ENCODE data around the gene KCNK7. TPM values are rescaled to one million over a fixed set of nuclear protein-coding genes. Genes with fewer than 3 reads are reported as not detected.

Gene KCNK7
- total RNA-seq, 2 donors from 2014 or later: 0.66 to 1.0 TPM

DNA sequence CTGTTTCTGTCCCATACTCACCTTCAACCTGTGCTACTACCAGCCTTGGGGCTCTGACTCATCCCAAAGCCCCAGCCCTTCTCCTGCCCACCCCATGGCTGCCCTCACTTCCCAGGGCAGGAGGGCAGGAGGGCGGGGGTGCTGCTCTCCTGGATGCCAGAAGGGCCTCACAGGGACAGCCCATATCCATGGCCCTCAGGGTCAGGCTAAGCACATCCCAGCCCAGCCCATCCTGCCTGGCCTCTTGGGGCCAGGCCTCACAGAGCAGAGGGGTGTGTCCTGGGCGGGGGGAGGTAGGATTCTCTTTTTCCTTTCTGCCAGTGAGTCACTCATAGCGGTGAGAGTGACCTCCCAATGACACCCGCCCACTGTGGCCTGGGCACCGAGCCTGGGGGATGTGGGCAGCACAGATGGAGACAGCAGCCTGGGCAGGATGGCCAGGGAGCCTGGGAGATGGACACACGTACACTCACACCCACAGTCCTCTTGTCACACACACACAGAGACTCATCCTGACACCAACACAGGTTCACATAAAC lies 39.8 kb downstream of the KCNK7 start:
- no peaks in the 10 kb centered on the region for H3K27me3 ChIP-seq
- peaks cover 69% of the 10 kb centered on the region for H3K4me1 ChIP-seq
- H3K9me3 ChIP-seq: no peaks in the 10 kb centered on the region
- ATAC-seq: no peak
- no peaks in the 10 kb centered on the region for H3K36me3 ChIP-seq (replicated peaks in 1 of 2; ENCODE audit: insufficient read depth in 1 of 2, low read depth in 2 of 2)
- H3K27ac ChIP-seq: peak overlapping the region in 2 of 4 donors; percentile 86 to 92
- no peak for TF ChIP-seq POLR2A (IDR thresholded peaks at IDR 0.05)
- TF ChIP-seq, protein P1, sequence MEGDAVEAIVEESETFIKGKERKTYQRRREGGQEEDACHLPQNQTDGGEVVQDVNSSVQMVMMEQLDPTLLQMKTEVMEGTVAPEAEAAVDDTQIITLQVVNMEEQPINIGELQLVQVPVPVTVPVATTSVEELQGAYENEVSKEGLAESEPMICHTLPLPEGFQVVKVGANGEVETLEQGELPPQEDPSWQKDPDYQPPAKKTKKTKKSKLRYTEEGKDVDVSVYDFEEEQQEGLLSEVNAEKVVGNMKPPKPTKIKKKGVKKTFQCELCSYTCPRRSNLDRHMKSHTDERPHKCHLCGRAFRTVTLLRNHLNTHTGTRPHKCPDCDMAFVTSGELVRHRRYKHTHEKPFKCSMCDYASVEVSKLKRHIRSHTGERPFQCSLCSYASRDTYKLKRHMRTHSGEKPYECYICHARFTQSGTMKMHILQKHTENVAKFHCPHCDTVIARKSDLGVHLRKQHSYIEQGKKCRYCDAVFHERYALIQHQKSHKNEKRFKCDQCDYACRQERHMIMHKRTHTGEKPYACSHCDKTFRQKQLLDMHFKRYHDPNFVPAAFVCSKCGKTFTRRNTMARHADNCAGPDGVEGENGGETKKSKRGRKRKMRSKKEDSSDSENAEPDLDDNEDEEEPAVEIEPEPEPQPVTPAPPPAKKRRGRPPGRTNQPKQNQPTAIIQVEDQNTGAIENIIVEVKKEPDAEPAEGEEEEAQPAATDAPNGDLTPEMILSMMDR (IDR thresholded peaks at IDR 0.05): no peak
- intact Hi-C loops (cut with DNase I): no loop called here
- peak in 3 of 4 donors; percentile 35 to 43 (median 41) for DNase-seq
- 48 to 51% methylated on average over 4 to 5 of the region's 6 CpGs for WGBS, 2 donors
- H3K4me3 ChIP-seq: no peak overlapping the region

DNA sequence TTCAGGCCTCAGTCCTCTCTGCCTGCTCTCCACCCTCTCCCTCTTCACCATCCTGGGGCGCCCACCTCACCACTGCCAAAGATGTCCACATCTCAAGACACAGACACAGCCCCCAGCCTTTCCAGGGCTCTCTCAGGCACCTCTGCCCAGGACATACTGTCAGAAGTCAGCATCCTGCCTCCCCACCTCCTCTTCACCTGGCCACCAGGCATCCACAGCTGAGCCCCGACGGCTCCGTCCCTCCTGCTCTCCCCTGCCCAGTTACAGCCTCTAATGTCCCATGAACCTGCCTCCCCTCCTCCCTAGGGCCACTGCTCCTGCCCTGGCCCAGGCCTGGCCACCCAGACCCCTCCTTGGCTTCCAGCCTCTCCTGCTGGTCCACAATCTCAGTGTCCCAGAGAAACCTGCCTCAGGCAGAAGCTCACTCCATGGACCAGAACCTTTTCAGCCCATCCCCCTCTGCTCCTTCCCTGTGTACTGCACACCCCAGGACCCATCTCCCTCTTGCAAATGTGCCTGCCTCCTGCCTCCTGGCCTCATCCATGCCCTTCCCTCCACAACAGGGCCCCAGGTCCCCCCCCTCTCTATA lies 40.7 kb downstream of the KCNK7 start:
- H3K27me3 ChIP-seq: no peaks in the 10 kb centered on the region
- ATAC-seq (no peak), DNase-seq (no peak)
- WGBS, 2 donors: 71 to 92% methylated on average over 4 of the region's 4 CpGs
- no peak overlapping the region for H3K27ac ChIP-seq
- no peaks in the 10 kb centered on the region for H3K36me3 ChIP-seq (replicated peaks in 1 of 2; ENCODE audit: insufficient read depth in 1 of 2, low read depth in 2 of 2)
- no peak overlapping the region for H3K4me3 ChIP-seq
- H3K9me3 ChIP-seq: no peaks in the 10 kb centered on the region
- H3K4me1 ChIP-seq: peaks cover 61% of the 10 kb centered on the region
- TF ChIP-seq, protein P1 (IDR thresholded peaks at IDR 0.05): no peak
- no peak for TF ChIP-seq POLR2A (IDR thresholded peaks at IDR 0.05)
- intact Hi-C loops (cut with DNase I): no loop called here

DNA sequence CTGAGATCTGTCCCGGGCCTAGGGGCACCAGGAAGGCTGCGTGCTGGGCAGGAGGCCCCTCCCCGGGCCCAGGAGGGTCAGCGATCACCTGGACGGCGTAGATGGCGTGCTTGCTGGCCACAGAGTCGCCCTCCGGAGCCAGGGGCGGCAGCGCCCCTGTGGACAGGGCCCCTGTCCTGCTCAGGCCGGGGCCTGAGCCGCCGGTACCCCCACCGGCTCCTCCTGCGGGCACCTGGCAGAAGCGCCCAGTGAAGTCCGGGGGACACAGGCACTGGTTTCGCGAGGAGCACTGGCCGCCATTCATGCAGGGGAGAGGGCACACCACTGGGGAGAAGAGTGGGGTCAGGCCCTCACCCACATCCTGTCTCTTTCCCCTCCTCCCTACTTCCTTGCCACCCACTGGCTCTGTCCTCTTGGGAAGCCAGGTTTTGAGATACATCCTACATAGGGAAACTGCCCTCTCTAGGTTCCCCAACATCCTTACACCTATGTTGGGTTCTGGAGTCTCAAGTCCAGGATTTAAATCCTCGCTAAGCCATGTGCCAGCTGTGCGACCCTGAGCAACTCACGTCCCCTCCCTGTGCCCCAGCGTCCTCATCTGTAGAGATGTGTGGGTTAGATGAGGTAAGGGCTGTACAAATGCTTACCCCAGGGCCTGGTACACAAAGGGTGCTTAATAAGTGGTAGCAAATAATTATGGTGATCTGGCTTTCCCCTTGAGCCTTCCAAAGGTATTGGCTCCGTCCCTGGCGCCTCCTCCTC lies 41.4 kb downstream of the KCNK7 start:
- Histone ChIP-seq H3K9me3 (no peaks in the 10 kb centered on the region), H3K4me1 (peaks cover 54% of the 10 kb centered on the region), H3K27me3 (no peaks in the 10 kb centered on the region), H3K4me3 (no peak overlapping the region), H3K36me3 (replicated peaks in 1 of 2; ENCODE audit: insufficient read depth in 1 of 2, low read depth in 2 of 2) (no peaks in the 10 kb centered on the region), H3K27ac (no peak overlapping the region)
- intact Hi-C loops (cut with DNase I): no loop called here
- WGBS, 2 donors: 81 to 86% methylated on average over 6 to 13 of the region's 27 CpGs
- TF ChIP-seq POLR2A (IDR thresholded peaks at IDR 0.05): no peak
- TF ChIP-seq, protein P1 (IDR thresholded peaks at IDR 0.05): no peak
- DNase-seq (no peak), ATAC-seq (no peak)

DNA sequence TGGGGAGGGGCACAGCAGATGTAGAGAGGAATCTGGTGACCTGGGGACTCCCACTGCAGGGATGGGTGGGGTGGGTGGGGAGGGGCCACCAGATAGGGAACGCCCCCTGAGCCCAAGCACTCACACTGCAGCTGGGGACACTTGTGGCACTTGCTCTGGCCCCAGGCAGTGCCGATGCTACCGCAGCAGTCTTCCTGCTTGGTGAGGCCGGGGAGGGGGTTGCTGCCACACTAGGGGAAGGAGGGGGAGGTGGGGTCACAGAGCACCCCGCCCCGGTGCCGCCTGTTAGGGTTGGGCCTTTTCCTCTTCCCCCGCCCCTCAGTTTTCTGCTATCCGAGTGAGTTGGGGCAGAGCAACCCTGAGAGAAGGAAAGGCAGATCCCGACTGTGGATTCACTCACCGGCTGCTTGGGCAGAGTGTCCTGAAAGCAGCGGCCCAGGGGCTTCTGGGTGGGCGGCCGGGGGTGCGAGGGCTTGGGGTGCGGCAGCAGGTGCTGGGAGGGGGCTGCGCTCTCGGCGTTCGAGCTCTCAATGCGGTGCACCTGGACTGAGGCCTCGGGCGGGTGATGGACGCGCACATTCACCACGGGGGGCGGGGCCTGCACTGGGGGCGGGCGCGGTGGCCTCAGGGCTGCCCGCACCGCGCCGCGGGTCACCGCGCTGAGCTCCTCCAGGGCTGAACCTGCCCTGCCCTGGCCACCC lies 42.1 kb downstream of the KCNK7 start:
- Histone ChIP-seq H3K27ac (no peak overlapping the region), H3K36me3 (replicated peaks in 1 of 2; ENCODE audit: insufficient read depth in 1 of 2, low read depth in 2 of 2) (no peaks in the 10 kb centered on the region), H3K4me1 (peaks cover 46% of the 10 kb centered on the region), H3K4me3 (no peak overlapping the region), H3K9me3 (no peaks in the 10 kb centered on the region), H3K27me3 (no peaks in the 10 kb centered on the region)
- WGBS, 2 donors: 73 to 95% methylated on average over 17 to 28 of the region's 37 CpGs
- DNase-seq: no peak
- TF ChIP-seq, protein P1 (IDR thresholded peaks at IDR 0.05): no peak
- no peak for TF ChIP-seq POLR2A (IDR thresholded peaks at IDR 0.05)
- ATAC-seq: no peak
- intact Hi-C loops (cut with DNase I): no loop called here

Measured in body of pancreas (tissue), 4 donors.